Measurements from ENCODE around the gene POLR1C.
"Not testable (repeated sequence)": the region's sequence is repeated elsewhere in the genome, so short reads cannot be mapped to it uniquely, and the experiment has no call there.

The POLR1C gene

GRCh38 chr6:43493230-43493629 is 23.7 kb upstream of the POLR1C start:
- no peak for DNase-seq (ENCODE audit: low read depth in 2 of 2)

DNA sequence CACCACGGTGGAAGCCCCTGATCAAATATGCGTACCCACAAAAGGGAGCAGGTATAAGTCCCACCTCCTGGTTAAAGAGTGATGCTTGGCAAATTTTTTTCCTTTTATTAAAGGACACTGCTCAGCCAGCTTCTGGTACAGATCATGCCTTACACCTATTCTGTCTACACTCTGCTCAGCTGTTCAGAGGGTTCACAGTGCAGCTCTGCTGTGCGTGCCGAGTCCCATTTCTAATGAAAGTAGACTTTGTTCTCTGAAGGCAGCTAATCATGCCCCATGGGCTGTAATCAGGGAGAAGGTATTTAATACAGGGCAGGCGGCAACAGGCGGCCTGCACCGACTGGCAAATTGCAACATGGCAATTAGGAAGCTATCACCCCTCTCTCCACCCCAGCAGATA is 23.1 kb upstream of the POLR1C start:
- DNase-seq (ENCODE audit: low read depth in 2 of 2), result no peak

GRCh38 chr6:43494321-43494720 is 22.6 kb upstream of the POLR1C start:
- no peak for DNase-seq (ENCODE audit: low read depth in 2 of 2)

GRCh38 chr6:43494766-43495165 is 22.1 kb upstream of the POLR1C start:
- DNase-seq (ENCODE audit: low read depth in 2 of 2), result no peak

DNA sequence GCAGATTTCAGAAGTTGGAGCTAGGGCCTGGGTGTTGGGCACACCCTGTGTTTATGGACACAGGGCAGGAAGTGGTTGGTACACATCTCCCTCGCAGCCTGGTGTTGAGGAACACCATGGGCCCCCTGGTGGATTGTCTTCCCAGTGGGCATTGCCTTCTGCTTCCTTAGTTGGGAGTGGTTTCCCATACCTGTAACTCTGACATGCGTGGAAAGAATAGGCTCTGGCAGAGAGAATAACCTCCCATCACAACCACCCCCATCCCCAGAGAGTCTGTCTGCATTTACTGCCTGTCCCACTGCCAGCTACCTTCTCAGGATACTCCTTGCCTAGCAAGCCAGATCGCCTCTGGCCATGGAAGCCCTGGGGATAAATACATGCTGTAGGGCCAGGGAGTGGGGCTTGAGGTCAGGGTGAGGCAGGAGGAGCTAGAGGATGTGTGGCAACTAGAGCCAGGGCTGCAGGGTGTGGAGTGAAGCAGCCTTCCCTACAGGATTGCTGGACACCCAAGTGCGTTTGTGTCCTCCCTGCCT is 21.4 kb upstream of the POLR1C start:
- no peak for DNase-seq (ENCODE audit: low read depth in 2 of 2)

DNA sequence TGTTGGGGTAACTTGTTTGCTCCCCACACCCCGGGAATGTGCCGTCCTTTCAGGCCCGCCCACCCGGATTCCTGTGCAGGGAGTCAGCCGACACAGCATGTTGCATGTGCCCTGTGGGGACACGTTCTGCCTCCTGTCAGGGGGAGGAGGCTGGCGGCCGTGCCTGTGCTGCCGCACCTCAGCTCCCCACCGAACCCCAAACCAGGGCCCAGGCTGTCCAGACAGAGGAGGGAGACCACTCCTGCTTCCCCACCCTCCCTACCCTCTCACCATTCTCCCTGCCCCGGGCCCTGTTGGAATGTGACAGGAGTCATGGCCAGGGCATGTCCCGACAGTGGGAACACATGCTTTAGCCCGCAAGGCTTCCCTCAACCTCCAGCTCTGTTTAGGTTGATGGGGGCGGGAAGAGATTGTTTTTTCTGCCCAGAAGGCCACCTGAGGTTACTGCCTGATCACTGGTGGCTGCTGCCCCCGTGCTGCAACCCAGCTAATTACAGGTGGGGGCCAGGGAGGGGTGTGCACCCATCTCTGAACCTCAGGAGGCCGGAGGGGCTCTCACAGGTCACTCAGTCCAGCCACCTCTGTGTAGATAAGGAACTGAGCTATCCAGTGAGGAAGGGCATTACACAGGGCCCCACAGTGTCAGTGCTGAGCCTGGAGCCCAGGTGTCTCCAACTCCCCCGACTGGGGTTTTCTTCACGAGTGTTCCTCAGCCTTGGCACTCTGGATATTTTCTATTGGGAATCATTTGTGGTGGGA is 20.3 kb upstream of the POLR1C start:
- no peak for DNase-seq (ENCODE audit: low read depth in 2 of 2)

- no peak for DNase-seq (ENCODE audit: low read depth in 2 of 2)
Observed at GRCh38 chr6:43497129-43497396, 19.8 kb upstream of the POLR1C start.

DNA sequence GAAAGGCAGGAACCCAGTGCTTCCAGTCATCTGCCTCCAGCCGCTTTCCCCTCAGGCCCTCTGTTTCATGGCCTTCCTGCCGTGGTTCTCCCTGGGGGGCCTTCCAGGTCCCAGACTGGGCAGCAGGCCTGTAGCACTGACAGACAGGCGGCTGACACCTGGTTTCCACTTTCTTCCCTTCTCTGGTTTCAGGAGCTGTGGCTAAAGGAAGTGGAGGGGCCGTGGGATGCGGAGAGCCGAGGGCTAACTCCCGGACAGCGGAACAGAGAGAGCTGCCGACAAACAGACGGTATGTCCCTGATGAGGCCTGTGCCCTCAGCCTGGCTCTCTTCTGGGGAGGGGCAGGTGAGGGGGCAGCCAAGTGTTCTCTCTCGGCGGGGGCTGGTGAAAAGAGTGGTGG is 19.2 kb upstream of the POLR1C start:
- DNase-seq (ENCODE audit: low read depth in 2 of 2), result no peak

DNA sequence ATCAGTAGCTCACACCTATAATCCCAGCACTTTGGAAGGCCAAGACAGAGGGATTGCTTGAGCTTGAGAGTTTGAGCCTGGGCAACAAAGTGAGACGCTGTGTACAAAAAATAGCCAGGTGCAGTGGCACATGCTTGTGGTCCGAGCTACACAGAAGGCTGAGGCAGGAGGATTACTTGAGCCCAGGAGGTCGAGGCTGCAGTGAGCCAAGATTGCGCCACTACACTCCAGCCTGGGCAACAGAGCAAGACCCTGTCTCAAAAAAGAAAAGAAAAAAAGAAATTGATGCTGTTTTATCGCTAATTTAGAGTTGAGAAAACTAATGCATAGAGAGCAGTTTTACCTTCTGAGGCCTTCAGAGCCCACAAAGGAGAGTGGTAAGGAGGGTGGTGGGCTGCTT is 18.6 kb upstream of the POLR1C start:
- DNase-seq (ENCODE audit: low read depth in 2 of 2), result not testable (repeated sequence)

GRCh38 chr6:43499028-43499815 is 17.7 kb upstream of the POLR1C start:
- no peak for DNase-seq (ENCODE audit: low read depth in 2 of 2)

- no peak for DNase-seq (ENCODE audit: low read depth in 2 of 2)
Observed at GRCh38 chr6:43500921-43501320, 16.0 kb upstream of the POLR1C start.

GRCh38 chr6:43502666-43503065 is 14.2 kb upstream of the POLR1C start:
- DNase-seq (ENCODE audit: low read depth in 2 of 2), result no peak

DNA sequence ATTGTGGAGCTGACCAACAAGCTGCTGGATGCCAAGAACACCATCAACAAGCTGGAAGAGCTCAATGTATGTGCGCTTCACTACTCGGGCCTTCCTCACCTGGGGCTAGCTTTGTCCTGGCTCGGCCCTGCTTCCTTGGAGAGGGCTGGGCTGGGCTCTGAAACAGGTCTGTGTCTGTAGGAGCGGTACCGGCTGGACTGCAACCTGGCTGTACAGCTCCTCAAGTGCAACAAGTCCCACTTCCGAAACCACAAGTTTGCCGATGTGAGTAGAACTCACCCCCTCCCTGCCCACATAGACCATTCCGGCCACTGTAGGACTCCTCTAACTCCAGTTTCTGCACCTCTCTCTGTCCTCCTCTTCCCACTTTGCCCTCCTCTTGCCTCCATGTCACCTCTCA is 13.4 kb upstream of the POLR1C start:
- no peak for DNase-seq (ENCODE audit: low read depth in 2 of 2)

DNA sequence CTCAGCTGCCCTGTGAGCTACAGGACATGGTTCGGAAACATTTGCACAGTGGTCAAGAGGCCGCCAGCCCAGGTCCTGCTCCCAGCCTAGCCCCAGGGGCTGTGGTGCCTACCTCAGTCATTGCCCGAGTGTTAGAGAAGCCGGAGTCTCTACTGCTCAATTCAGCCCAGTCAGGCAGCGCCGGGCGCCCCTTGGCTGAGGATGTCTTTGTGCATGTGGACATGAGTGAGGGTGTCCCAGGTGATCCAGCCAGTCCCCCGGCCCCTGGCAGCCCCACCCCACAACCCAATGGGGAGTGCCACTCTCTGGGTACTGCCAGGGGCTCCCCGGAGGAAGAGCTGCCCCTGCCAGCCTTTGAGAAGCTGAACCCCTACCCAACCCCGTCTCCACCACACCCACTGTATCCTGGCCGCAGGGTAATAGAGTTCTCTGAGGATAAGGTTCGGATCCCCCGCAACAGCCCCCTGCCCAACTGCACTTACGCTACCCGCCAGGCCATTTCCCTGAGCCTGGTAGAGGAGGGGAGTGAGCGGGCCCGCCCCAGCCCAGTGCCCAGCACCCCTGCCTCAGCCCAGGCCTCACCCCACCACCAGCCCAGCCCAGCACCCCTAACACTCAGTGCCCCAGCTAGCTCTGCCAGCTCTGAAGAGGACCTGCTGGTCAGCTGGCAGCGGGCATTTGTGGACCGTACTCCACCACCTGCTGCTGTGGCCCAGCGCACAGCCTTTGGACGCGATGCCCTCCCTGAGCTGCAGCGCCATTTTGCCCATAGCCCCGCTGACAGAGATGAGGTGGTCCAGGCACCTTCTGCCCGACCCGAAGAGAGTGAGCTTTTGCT is 11.9 kb upstream of the POLR1C start:
- no peak for DNase-seq (ENCODE audit: low read depth in 2 of 2)

DNA sequence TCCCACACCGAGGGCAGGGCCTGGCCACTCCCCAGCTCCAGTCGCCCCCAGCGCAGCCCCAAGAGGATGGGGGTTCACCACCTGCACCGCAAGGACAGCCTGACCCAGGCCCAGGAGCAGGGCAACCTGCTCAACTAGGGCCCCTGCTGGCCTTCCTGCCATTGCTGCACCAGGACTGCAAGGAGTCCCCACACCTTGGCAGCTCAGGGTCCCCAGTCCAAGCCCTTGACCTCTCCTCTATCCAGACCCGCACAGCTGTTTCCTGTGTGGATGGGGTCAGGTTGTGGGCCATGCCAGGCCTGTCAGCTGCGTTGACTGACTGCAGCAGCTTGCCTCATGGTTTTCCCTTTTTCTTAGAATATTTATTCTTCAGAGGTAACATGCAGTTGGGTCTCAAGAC is 11.2 kb upstream of the POLR1C start:
- no peak for DNase-seq (ENCODE audit: low read depth in 2 of 2)

DNA sequence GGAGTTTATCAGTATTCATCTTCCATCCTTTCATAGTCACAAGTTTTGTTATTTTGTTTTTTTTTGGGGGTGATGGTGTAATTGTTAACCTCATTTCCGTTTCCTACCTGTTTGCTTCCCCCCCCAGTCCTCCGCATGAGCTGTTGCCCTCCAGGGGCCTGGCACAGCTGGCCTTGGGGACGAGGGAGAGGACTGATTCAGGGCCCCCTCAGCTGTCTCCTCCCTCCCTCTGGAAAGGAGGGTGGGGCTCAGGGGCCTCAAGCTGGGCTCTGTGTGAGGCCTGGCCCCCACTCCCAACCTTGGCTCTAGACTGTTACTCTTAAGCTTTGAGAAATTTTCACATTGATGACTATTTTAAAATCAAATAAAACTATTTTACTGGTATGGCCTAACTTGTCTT is 10.7 kb upstream of the POLR1C start:
- no peak for DNase-seq (ENCODE audit: low read depth in 2 of 2)

DNA sequence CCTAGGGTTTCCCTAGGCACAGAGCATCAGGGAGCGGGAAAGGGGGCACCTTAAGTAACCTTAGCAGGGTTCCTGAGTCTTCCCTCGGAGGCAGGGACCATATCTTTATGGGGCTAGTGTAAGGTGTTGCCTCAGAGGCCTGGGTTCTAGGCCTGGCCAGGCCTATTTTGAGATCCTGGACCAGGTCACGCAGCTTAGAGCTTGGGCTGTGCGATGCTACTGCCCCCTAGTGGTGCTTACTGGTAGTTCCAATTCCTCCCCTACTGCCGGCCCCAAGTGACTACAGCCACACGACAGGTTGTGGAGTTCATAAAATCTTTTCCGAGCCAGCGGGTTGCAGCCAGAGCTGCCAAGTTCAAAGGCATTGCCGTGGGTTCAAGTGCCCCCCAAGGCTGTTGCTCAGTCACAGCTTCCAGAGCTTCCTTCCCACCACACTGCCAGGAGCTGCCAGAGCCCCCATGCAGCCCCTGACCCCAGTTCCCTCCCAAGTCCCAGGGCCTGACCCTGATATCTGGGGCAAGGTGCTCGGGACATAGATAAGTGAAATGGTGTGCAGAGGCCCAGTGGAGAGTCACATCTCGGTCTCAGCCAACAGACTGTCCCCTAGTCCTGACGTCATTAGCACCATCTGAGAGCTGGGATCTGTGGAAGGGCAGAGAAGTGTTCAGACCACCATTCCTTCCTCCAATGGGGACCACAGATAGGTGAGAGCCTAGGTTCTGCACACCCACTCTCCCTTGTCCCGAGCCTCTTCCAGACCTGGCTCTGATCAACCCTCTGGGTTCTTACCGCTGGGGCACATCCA is 10.0 kb upstream of the POLR1C start:
- peak; percentile 59 to 75 for DNase-seq (ENCODE audit: low read depth in 2 of 2)

DNA sequence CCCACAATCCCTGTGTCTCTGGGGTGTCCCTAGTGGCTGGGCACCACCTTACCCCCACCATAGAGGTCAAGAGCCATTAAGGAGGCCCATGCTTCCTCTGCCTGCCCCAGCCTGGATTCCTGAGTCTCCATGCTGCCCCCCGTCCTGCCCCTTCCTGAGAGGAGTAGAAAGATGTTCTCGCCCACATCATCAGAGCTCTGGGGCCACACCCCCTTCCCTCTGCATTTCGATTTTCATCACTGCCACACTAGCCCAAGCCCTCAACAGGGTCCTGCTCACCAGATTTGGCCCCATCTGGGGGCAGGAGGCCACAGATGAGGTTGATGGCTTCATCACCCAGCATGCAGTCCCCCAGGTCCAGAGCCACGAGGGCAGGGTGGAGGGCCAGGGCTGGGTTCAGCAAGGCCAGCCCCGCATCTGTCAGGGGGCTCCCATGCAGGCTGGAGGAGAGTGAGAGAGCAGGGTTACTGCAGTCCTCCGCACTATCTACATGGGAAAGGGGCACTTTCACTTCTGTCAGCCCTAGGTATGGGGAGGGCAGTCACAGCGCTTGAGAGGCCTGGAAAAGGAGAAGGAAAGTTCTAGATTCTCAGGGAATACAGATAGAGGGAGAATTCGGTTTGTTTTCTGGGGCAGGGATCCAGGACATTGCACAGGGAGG is 8.3 kb upstream of the POLR1C start:
- DNase-seq (ENCODE audit: low read depth in 2 of 2), result no peak

DNA sequence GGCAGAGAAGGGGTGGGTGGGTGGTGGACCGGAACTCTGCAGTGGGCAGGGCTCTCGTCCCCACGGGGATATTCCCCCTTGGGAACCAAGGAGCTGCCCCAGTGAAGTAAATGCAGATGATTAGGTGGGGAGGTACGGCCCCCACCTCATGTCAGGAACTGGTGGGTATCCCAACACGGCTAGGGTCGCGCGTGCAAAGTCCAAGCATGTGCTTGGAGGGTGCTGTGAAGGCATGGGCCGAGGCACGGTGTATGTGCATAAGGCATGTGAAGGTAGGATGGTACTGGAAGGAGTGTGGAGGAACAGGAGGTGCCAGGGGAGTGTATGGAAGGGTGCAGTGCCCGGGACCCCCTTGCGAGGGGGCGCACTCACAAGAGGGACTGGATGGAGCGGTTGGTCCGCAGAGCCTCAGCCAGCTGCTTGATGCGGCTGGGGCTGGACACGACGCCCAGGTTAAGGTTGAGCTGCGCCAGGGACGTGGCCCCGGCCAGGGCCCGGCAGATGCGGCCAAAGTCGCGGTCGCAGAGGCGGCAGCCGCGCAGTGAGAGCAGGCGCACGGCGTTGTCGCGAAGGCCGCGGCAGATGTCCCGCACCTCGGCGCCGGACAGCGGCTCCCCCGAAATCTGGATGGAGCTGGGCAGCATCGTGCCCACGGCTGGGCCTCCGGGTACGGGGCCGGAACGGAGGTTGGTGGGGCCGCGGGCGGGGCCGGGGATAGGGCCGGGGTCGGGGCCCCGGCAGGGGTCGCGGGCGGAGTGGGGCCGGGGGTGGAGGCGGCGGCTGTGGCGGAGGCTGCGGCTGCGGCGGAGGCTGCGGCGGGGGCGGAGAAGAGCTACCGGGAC is 7.5 kb upstream of the POLR1C start:
- DNase-seq (ENCODE audit: low read depth in 2 of 2), result no peak

Data from stimulated activated CD4-positive, alpha-beta T cell treated with anti-CD3 and anti-CD28 coated beads, Interleukin-15, amount 100 ng/mL, for 48 hours (primary cell).